Stomach (tissue), 9 donors: ENCODE measurements around the gene CCDC148. TPM values are rescaled to one million over a fixed set of nuclear protein-coding genes. Genes with fewer than 3 reads are reported as not detected.
A peak's percentile ranks its signal among the peaks of the same experiment; 100 is the strongest.

Source experiments
- DNase-seq, 2 donors: peaks; one replicate each; pipeline versions ENCODE4 v3.0.0 to v3.0.0-alpha.2; 2013 to 2019
- H3K27ac ChIP-seq, 5 donors: fragments of 200-600 bp in 4 of 5; sonication (generic) in 4 of 5; one replicate each; pipeline ENCODE4 v1.5.1; 2013 to 2019; ENCODE audit warnings: mild to moderate bottlenecking in 1 of 5, moderate library complexity in 1 of 5
- H3K27me3 ChIP-seq, 3 donors: fragments of 200-600 bp; sonication (generic); one replicate each; pipeline ENCODE4 v1.5.1; 2017 to 2019; ENCODE audit warnings: mixed run types in 1 of 3
- H3K36me3 ChIP-seq, 4 donors: fragments of 200-600 bp; sonication (generic); 1 replicate in 3 of 4; 2 replicates in 1 of 4; pipeline ENCODE4 v1.5.1; 2016 to 2019
- H3K4me1 ChIP-seq, 4 donors: fragments of 200-600 bp; sonication (generic); one replicate each; pipeline ENCODE4 v1.5.1; 2016 to 2019
- H3K4me3 ChIP-seq, 4 donors: fragments of 200-600 bp; sonication (generic) in 3 of 4; one replicate each; pipeline ENCODE4 v1.5.1; 2016 to 2019; ENCODE audit warnings: mild to moderate bottlenecking in 1 of 4
- H3K9me3 ChIP-seq, 4 donors: fragments of 200-600 bp; sonication (generic); one replicate each; pipeline ENCODE4 v1.5.1; 2016 to 2019
- CTCF ChIP-seq, 7 experiments: fragments of 450-650 bp in 4 of 7; fragments of 200-600 bp in 3 of 7; sonication (generic) in 3 of 7; IDR thresholded peaks; one replicate each; pipeline ENCODE4 v1.5.1; 2016 to 2019; ENCODE audit warnings: antibody characterized with exemption in 7 of 7, control low read depth in 2 of 7, mild to moderate bottlenecking in 1 of 7
- EP300 ChIP-seq: sonication (generic); formaldehyde crosslinking; IDR thresholded peaks from one replicate; pipeline ENCODE4 v1.6.1; 2017; ENCODE audit warnings: antibody characterized with exemption
- POLR2A ChIP-seq, 4 donors: fragments of 450-650 bp; IDR thresholded peaks; one replicate each; pipeline ENCODE4 v1.6.1; 2016; ENCODE audit warnings: antibody characterized with exemption in 4 of 4, control low read depth in 2 of 4, mild to moderate bottlenecking in 1 of 4, moderate library complexity in 1 of 4
- POLR2AphosphoS5 ChIP-seq, 3 donors: sonication (generic); formaldehyde crosslinking; IDR thresholded peaks; one replicate each; pipeline ENCODE4 v1.6.1; 2016; ENCODE audit warnings: antibody characterized with exemption in 3 of 3
- WGBS, 5 donors: extraction: QIAGEN DNeasy Blood & Tissue Kit in 3 of 5; methylation state at CpG; one replicate each; pipeline versions ENCODE4 v1.1.5 to v1.1.7; 2013 to 2018; 5-methylcytosine and 5-hydroxymethylcytosine counted together
- intact Hi-C: fragments of 100-400 bp; cut with DNase I; formaldehyde crosslinking; loops from one replicate; pipeline ENCODE4 v1.15.1; 2023; ENCODE audit warnings: low total_unique reads
- polyA plus RNA-seq, 3 donors: library from polyadenylated mRNA; stranded (reverse); fragments of 200-250 nt; gene quantifications; one replicate each; pipeline ENCODE4 v1.2.3, GENCODE V29; 2013
- total RNA-seq, 5 donors: library from RNA; depleted of rRNA; stranded (reverse); fragments of >200 nt; gene quantifications; one replicate each; pipeline versions ENCODE4 v1.1.0 to v1.2.3, GENCODE V29; 2014 to 2016
- donor health status: healthy with polysubstance abuse.
- donor health status: Bipolar disorder and iron deficiency.
- donor health status: healthy.

The CCDC148 gene
- total and polyA plus RNA-seq, 8 donors = 0.25 to 1.3 (median 0.43) TPM; not detected in 5

GRCh38 chr2:158179660-158180059 is 276.9 kb downstream of the CCDC148 start:
- Histone ChIP-seq H3K4me3 (no peak overlapping the region), H3K9me3 (no peaks in the 10 kb centered on the region), H3K27me3 (no peaks in the 10 kb centered on the region), H3K4me1 (peaks cover 0 to 11% (median 2%) of the 10 kb centered on the region in 4 donors), H3K27ac (no peak overlapping the region), H3K36me3 (no peaks in the 10 kb centered on the region)
- peak in 1 of 2 donors; percentile 54 for DNase-seq
- intact Hi-C loops = no loop called here
- WGBS, 5 donors = 17 to 28% (median 24%) methylated on average over 2 of the region's 2 CpGs
- TF ChIP-seq CTCF (IDR thresholded peaks at IDR 0.05) (peak in 2 of 7 experiments; percentile 9 to 22), POLR2AphosphoS5 (IDR thresholded peaks at IDR 0.05) (no peak)

- Histone ChIP-seq H3K4me1 (peaks cover 0 to 7% (median 0%) of the 10 kb centered on the region in 4 donors), H3K27me3 (no peaks in the 10 kb centered on the region), H3K4me3 (no peak overlapping the region), H3K36me3 (no peaks in the 10 kb centered on the region), H3K27ac (no peak overlapping the region), H3K9me3 (no peaks in the 10 kb centered on the region)
- TF ChIP-seq EP300 = no peak
- no peak for TF ChIP-seq CTCF (IDR thresholded peaks at IDR 0.05)
- TF ChIP-seq POLR2AphosphoS5 (IDR thresholded peaks at IDR 0.05) = no peak
- TF ChIP-seq POLR2A (IDR thresholded peaks at IDR 0.05) = no peak
- DNase-seq = no peak
- intact Hi-C loops = no loop called here
- 36 to 59% (median 52%) methylated on average over 3 of the region's 3 CpGs for WGBS, 5 donors
These were observed 277.9 kb downstream of the CCDC148 start for GRCh38 chr2:158178646-158179045.

GRCh38 chr2:158174956-158175355 is 281.6 kb downstream of the CCDC148 start:
- TF ChIP-seq POLR2A (IDR thresholded peaks at IDR 0.05) (no peak), EP300 (no peak), POLR2AphosphoS5 (IDR thresholded peaks at IDR 0.05) (no peak), CTCF (IDR thresholded peaks at IDR 0.05) (no peak)
- H3K36me3 ChIP-seq = no peaks in the 10 kb centered on the region
- no peak for DNase-seq
- no peaks in the 10 kb centered on the region for H3K9me3 ChIP-seq
- WGBS, 5 donors = 92 to 97% (median 96%) methylated on average over 5 of the region's 5 CpGs
- H3K4me1 ChIP-seq = peaks cover 0 to 7% (median 0%) of the 10 kb centered on the region in 4 donors
- intact Hi-C loops = no loop called here
- no peaks in the 10 kb centered on the region for H3K27me3 ChIP-seq
- no peak overlapping the region for H3K4me3 ChIP-seq
- no peak overlapping the region for H3K27ac ChIP-seq

GRCh38 chr2:158174495-158174894 is 282.1 kb downstream of the CCDC148 start:
- TF ChIP-seq EP300 (no peak), CTCF (IDR thresholded peaks at IDR 0.05) (no peak), POLR2A (IDR thresholded peaks at IDR 0.05) (no peak), POLR2AphosphoS5 (IDR thresholded peaks at IDR 0.05) (no peak)
- no peak for DNase-seq
- no peaks in the 10 kb centered on the region for H3K9me3 ChIP-seq
- no peaks in the 10 kb centered on the region for H3K27me3 ChIP-seq
- peaks cover 0 to 3% (median 0%) of the 10 kb centered on the region in 4 donors for H3K4me1 ChIP-seq
- no peaks in the 10 kb centered on the region for H3K36me3 ChIP-seq
- 69 to 84% (median 77%) methylated on average over 1 of the region's 1 CpG for WGBS, 5 donors
- no peak overlapping the region for H3K4me3 ChIP-seq
- intact Hi-C loops = no loop called here
- H3K27ac ChIP-seq = no peak overlapping the region
